GM18505 (cell line): ENCODE data around the gene NEUROD2.
"Not testable (repeated sequence)": the region's sequence is repeated elsewhere in the genome, so short reads cannot be mapped to it uniquely, and the experiment has no call there.

ENCODE experiments used
- ATAC-seq: cut with Tn5 transposase; IDR thresholded peaks from one replicate; pipeline ENCODE4 v1.9.1; 2021; ENCODE audit not compliant: unreplicated experiment
- POLR2A ChIP-seq: IDR thresholded peaks from 4 replicates; pipeline ENCODE4 v1.6.1; 2011; ENCODE audit warnings: borderline replicate concordance; ENCODE audit not compliant: insufficient read depth, insufficient read length; ENCODE audit errors: extremely low read depth

NEUROD2 gene

GRCh38 chr17:39599004-39599664 is 8.6 kb downstream of the NEUROD2 start:
- ATAC-seq = no peak
- TF ChIP-seq POLR2A = no peak

GRCh38 chr17:39598630-39599003 is 9.1 kb downstream of the NEUROD2 start:
- no peak for TF ChIP-seq POLR2A
- no peak for ATAC-seq

- no peak for ATAC-seq
- no peak for TF ChIP-seq POLR2A
Observed at GRCh38 chr17:39598047-39598481, 9.7 kb downstream of the NEUROD2 start.

GRCh38 chr17:39597372-39598046 is 10.2 kb downstream of the NEUROD2 start:
- no peak for ATAC-seq
- TF ChIP-seq POLR2A = no peak

- no peak for ATAC-seq
- TF ChIP-seq POLR2A = no peak
Observed at GRCh38 chr17:39596543-39597267, 11.0 kb downstream of the NEUROD2 start.

- no peak for ATAC-seq
- no peak for TF ChIP-seq POLR2A
Observed at GRCh38 chr17:39595928-39596510, 11.7 kb downstream of the NEUROD2 start.

- no peak for TF ChIP-seq POLR2A
- no peak for ATAC-seq
Observed at GRCh38 chr17:39595294-39595693, 12.4 kb downstream of the NEUROD2 start.

- no peak for TF ChIP-seq POLR2A
- no peak for ATAC-seq
Observed at GRCh38 chr17:39593371-39593770, 14.3 kb downstream of the NEUROD2 start.

GRCh38 chr17:39591958-39592954 is 15.5 kb downstream of the NEUROD2 start:
- TF ChIP-seq POLR2A = no peak
- no peak for ATAC-seq

- not testable (repeated sequence) for ATAC-seq
Observed at GRCh38 chr17:39590180-39590579, 17.5 kb downstream of the NEUROD2 start.

GRCh38 chr17:39582658-39583057 is 25.1 kb downstream of the NEUROD2 start:
- TF ChIP-seq POLR2A = no peak
- ATAC-seq = no peak

- TF ChIP-seq POLR2A = no peak
- no peak for ATAC-seq
Observed at GRCh38 chr17:39581759-39582085, 26.0 kb downstream of the NEUROD2 start.
